Bronchus fibroblast of lung (primary cell): ENCODE measurements around the gene ZKSCAN2. TPM values are rescaled to one million over a fixed set of nuclear protein-coding genes. Genes with fewer than 3 reads are reported as not detected.

ENCODE experiments used
- total RNA-seq: library from RNA; depleted of rRNA; stranded (reverse); fragments of >200 nt; gene quantifications from 2 replicates; pipeline ENCODE4 v1.2.3, GENCODE V29; 2015

ZKSCAN2 gene
- 2.4 and 3.0 TPM in 2 replicates for total RNA-seq

DNA sequence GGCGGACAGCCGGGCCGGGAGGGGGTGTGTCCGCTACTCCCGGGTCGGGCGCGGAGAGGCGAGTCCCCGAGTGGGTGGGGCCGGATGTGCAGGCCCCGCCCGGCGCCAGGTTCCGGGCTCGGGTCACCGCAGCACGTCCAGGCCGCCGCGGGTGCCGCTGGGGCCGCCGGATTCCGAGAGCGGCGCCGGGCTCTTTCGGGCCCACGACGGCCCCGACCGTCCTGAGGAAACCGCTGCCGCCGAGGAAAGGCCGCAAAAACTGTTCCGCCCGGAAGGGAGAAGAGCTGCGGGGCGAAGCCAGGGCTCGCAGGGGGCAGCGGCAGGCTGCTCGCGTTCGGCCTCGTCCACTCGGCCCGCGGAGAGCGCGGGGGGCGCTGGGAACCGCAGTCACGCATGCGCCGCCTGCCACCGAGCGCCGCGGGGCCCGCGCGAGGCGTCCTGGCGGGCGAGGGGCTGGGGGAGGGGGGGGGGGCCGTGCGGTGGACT lies at the start of gene ZKSCAN2:
ZKSCAN2 (minus strand) TSS at position 376 of the 486 bp plus-strand sequence. CDS start 718 bp downstream, outside the sequence.

Other genes with a start within 250 kb of the ZKSCAN2 start
- 30.8 and 35.5 TPM in 2 replicates for gene ARHGAP17, start 242.5 kb downstream of the ZKSCAN2 start, total RNA-seq
- gene LCMT1, start 146.1 kb downstream of the ZKSCAN2 start, total RNA-seq = 51.8 and 55.3 TPM in 2 replicates
- not detected in 2 replicates for gene AQP8, start 40.9 kb downstream of the ZKSCAN2 start, total RNA-seq